Neural cell (in vitro differentiated cells): ENCODE results near the gene MBD1. TPM values are rescaled to one million over a fixed set of nuclear protein-coding genes. Genes with fewer than 3 reads are reported as not detected.

Source experiments
- H2AFZ ChIP-seq: fragments of 200-600, 300-800 bp; sonication (generic), shearing (Covaris generic); 2 replicates; pipeline ENCODE4 v1.6.0; 2014; ENCODE audit warnings: low read depth, mild to moderate bottlenecking, antibody characterized with exemption, low read length, moderate library complexity
- H3F3A ChIP-seq: fragments of 200-600 bp; shearing (Covaris generic); 2 replicates; pipeline ENCODE4 v1.6.1; 2016; ENCODE audit warnings: mild to moderate bottlenecking, moderate library complexity, mixed read lengths, antibody characterized with exemption, low read length; ENCODE audit not compliant: insufficient read depth, poor library complexity, severe bottlenecking
- H3K27ac ChIP-seq: fragments of 200-600, 300-800 bp; sonication (generic), shearing (Covaris generic); 2 replicates; pipeline ENCODE4 v1.5.1; 2014; ENCODE audit warnings: mild to moderate bottlenecking, low read length, moderate library complexity
- H3K27me3 ChIP-seq: fragments of 300-800, 200-600 bp; sonication (generic), shearing (Covaris generic); 2 replicates; pipeline ENCODE4 v1.6.0; 2014; ENCODE audit warnings: mild to moderate bottlenecking, low read depth, low read length, moderate library complexity; ENCODE audit not compliant: insufficient read depth
- H3K36me3 ChIP-seq: fragments of 300-800, 200-600 bp; sonication (generic), shearing (Covaris generic); 2 replicates; pipeline ENCODE4 v1.5.1; 2014; ENCODE audit warnings: mild to moderate bottlenecking, antibody characterized with exemption, low read length, moderate library complexity; ENCODE audit not compliant: insufficient read depth
- H3K4me2 ChIP-seq: fragments of 300-800, 200-600 bp; sonication (generic), shearing (Covaris generic); 2 replicates; pipeline ENCODE4 v1.6.0; 2014; ENCODE audit warnings: mild to moderate bottlenecking, low read length
- H3K4me3 ChIP-seq: fragments of 300-800, 200-600 bp; sonication (generic), shearing (Covaris generic); 2 replicates; pipeline ENCODE4 v1.5.1; 2014; ENCODE audit warnings: mild to moderate bottlenecking, low read length, moderate library complexity
- H3K79me2 ChIP-seq: fragments of 200-600 bp; shearing (Covaris generic); replicated peaks from 2 replicates; pipeline ENCODE4 v1.6.0; 2014; ENCODE audit warnings: mild to moderate bottlenecking, low read length, moderate library complexity; ENCODE audit not compliant: insufficient read depth
- H3K9ac ChIP-seq: fragments of 300-800, 200-600 bp; sonication (generic), shearing (Covaris generic); 2 replicates; pipeline ENCODE4 v1.6.1; 2016; ENCODE audit warnings: mild to moderate bottlenecking, low read length, mixed read lengths
- H3K9me2 ChIP-seq: fragments of 200-600 bp; shearing (Covaris generic); 2 replicates; pipeline ENCODE4 v1.6.1; 2016; ENCODE audit warnings: mild to moderate bottlenecking, low read length, mixed read lengths; ENCODE audit not compliant: insufficient read depth
- H3K9me3 ChIP-seq: fragments of 200-600, 300-800 bp; sonication (generic), shearing (Covaris generic); 2 replicates; pipeline ENCODE4 v1.6.1; 2016; ENCODE audit warnings: mild to moderate bottlenecking, mixed run types, low read length, moderate library complexity, mixed read lengths
- H4K20me1 ChIP-seq: fragments of 200-600 bp; shearing (Covaris generic); 2 replicates; pipeline ENCODE4 v1.6.1; 2016; ENCODE audit warnings: mild to moderate bottlenecking, mixed run types; ENCODE audit not compliant: insufficient read depth
- EP300 ChIP-seq: fragments of 450-650 bp; conservative IDR thresholded peaks from 2 replicates; pipeline ENCODE4 v1.6.1; 2014; ENCODE audit warnings: antibody characterized with exemption, mild to moderate bottlenecking, moderate library complexity; ENCODE audit not compliant: poor library complexity, severe bottlenecking
- EZH2 ChIP-seq: fragments of 200-600, 300-800 bp; shearing (Covaris generic), sonication (generic); IDR thresholded peaks from 2 replicates; pipeline ENCODE4 v1.6.1; 2014; ENCODE audit warnings: antibody characterized with exemption, low read length, borderline replicate concordance, mild to moderate bottlenecking; ENCODE audit not compliant: insufficient read depth, poor library complexity, severe bottlenecking
- MXI1 ChIP-seq: fragments of 450-650 bp; conservative IDR thresholded peaks from 2 replicates; pipeline ENCODE4 v1.6.1; 2014; ENCODE audit warnings: antibody characterized with exemption, mild to moderate bottlenecking; ENCODE audit not compliant: poor library complexity, severe bottlenecking
- POLR2AphosphoS5 ChIP-seq: IDR thresholded peaks from 2 replicates; pipeline ENCODE4 v1.6.1; 2012
- RAD21 ChIP-seq: fragments of 450-650 bp; conservative IDR thresholded peaks from 2 replicates; pipeline ENCODE4 v1.6.1; 2014; ENCODE audit warnings: antibody characterized with exemption, mild to moderate bottlenecking, moderate library complexity
- SMC3 ChIP-seq: fragments of 450-650 bp; conservative IDR thresholded peaks from 2 replicates; pipeline ENCODE4 v1.6.1; 2014; ENCODE audit warnings: antibody characterized with exemption, mild to moderate bottlenecking, moderate library complexity; ENCODE audit not compliant: poor library complexity
- TAF1 ChIP-seq: IDR thresholded peaks from 2 replicates; pipeline ENCODE4 v1.6.1; 2012; ENCODE audit warnings: low read depth
- polyA plus RNA-seq: library from polyadenylated mRNA; depleted of rRNA; stranded (reverse); fragments of >200 nt; gene quantifications from 2 replicates; pipeline ENCODE4 v1.2.3, GENCODE V29; 2014
- TF ChIP-seq, protein P1 (sequence below): IDR thresholded peaks from 2 replicates; pipeline ENCODE4 v1.6.1; 2012; ENCODE audit warnings: borderline replicate concordance
- TF ChIP-seq, protein P2 (sequence below): fragments of 450-650 bp; IDR thresholded peaks from 2 replicates; pipeline ENCODE4 v1.5.1; 2014; ENCODE audit warnings: antibody characterized with exemption, mild to moderate bottlenecking, moderate library complexity; ENCODE audit not compliant: poor library complexity, severe bottlenecking

Gene MBD1
- polyA plus RNA-seq, 1 donor from 2014 or later: 106 TPM

DNA sequence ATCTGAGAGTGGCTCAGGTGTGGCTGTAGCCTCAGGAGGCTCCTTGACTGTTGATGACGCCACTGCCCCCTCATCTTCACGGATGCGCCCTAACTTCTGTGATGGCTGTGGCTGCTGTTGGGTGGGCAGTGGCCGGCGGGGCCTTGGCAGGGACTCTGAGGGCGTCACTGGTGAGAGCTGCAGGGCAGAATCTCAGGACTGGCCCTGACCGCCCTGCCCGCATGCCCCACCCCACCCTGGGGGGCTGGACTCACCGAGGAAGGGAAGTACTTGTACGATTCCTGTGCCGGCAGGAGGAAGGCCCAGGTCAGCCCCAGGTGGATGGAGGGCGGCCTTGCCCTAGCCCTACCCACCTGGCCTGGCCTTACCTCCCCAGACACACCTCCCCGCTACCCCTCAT lies 3.7 kb upstream of the MBD1 start:
- Histone ChIP-seq H3K4me2 (no peak overlapping the region), H3K27ac (no peak overlapping the region), H3K9me3 (no peaks in the 10 kb centered on the region), H3K4me3 (no peak overlapping the region), H2AFZ (no peak overlapping the region), H3K9me2 (peaks cover 4% of the 10 kb centered on the region), H3K27me3 (no peaks in the 10 kb centered on the region), H4K20me1 (no peaks in the 10 kb centered on the region), H3K36me3 (no peaks in the 10 kb centered on the region), H3F3A (no peaks in the 10 kb centered on the region), H3K9ac (no peak overlapping the region), H3K79me2 (peaks cover 8% of the 10 kb centered on the region)
- no peak for TF ChIP-seq TAF1
- TF ChIP-seq, protein P1, sequence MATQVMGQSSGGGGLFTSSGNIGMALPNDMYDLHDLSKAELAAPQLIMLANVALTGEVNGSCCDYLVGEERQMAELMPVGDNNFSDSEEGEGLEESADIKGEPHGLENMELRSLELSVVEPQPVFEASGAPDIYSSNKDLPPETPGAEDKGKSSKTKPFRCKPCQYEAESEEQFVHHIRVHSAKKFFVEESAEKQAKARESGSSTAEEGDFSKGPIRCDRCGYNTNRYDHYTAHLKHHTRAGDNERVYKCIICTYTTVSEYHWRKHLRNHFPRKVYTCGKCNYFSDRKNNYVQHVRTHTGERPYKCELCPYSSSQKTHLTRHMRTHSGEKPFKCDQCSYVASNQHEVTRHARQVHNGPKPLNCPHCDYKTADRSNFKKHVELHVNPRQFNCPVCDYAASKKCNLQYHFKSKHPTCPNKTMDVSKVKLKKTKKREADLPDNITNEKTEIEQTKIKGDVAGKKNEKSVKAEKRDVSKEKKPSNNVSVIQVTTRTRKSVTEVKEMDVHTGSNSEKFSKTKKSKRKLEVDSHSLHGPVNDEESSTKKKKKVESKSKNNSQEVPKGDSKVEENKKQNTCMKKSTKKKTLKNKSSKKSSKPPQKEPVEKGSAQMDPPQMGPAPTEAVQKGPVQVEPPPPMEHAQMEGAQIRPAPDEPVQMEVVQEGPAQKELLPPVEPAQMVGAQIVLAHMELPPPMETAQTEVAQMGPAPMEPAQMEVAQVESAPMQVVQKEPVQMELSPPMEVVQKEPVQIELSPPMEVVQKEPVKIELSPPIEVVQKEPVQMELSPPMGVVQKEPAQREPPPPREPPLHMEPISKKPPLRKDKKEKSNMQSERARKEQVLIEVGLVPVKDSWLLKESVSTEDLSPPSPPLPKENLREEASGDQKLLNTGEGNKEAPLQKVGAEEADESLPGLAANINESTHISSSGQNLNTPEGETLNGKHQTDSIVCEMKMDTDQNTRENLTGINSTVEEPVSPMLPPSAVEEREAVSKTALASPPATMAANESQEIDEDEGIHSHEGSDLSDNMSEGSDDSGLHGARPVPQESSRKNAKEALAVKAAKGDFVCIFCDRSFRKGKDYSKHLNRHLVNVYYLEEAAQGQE: no peak
- no peak for TF ChIP-seq POLR2AphosphoS5
- no peak for TF ChIP-seq RAD21
- TF ChIP-seq, protein P2, sequence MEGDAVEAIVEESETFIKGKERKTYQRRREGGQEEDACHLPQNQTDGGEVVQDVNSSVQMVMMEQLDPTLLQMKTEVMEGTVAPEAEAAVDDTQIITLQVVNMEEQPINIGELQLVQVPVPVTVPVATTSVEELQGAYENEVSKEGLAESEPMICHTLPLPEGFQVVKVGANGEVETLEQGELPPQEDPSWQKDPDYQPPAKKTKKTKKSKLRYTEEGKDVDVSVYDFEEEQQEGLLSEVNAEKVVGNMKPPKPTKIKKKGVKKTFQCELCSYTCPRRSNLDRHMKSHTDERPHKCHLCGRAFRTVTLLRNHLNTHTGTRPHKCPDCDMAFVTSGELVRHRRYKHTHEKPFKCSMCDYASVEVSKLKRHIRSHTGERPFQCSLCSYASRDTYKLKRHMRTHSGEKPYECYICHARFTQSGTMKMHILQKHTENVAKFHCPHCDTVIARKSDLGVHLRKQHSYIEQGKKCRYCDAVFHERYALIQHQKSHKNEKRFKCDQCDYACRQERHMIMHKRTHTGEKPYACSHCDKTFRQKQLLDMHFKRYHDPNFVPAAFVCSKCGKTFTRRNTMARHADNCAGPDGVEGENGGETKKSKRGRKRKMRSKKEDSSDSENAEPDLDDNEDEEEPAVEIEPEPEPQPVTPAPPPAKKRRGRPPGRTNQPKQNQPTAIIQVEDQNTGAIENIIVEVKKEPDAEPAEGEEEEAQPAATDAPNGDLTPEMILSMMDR: no peak
- no peak for TF ChIP-seq EZH2
- TF ChIP-seq EP300: no peak
- TF ChIP-seq MXI1: no peak
- TF ChIP-seq SMC3: no peak

DNA sequence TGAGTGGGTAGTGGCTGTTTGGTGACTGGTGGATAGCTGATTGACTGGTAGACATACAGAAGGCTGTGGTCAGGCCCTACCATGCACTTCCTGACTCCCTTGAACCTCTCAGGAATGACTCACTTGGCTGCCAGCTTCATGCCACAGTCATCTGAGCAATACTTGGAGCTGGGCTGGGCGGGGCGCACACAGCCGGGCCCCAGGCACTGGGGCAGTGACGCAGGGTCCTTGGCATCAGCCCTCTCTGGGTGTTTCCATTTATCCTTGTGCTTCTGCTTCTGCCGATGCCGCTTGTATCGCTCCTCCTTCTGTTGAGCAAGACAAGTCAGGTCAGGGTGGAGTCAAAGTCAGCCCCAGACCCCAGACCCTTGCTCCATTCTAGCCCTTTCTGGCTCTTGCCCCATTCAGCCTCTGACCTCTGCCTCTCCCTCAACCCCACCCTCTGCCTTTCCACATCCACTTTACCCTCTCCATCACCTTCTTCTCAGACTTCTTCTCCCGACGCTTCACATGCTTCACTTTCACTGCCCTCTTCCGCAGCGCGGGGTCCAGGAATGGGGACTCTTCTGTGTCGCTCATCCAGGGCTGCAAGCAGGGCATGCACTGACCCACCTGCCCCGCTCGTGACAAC lies 3.0 kb upstream of the MBD1 start:
- Histone ChIP-seq H3K9me2 (peaks cover 4% of the 10 kb centered on the region), H3K9me3 (no peaks in the 10 kb centered on the region), H3K9ac (no peak overlapping the region), H3F3A (no peaks in the 10 kb centered on the region), H2AFZ (no peak overlapping the region), H3K27me3 (no peaks in the 10 kb centered on the region), H3K36me3 (no peaks in the 10 kb centered on the region), H3K27ac (no peak overlapping the region), H3K4me2 (no peak overlapping the region), H4K20me1 (no peaks in the 10 kb centered on the region), H3K79me2 (peaks cover 15% of the 10 kb centered on the region), H3K4me3 (no peak overlapping the region)
- TF ChIP-seq EZH2: no peak
- no peak for TF ChIP-seq MXI1
- no peak for TF ChIP-seq EP300
- TF ChIP-seq SMC3: no peak
- TF ChIP-seq RAD21: no peak
- TF ChIP-seq, protein P2: no peak
- TF ChIP-seq TAF1: no peak
- TF ChIP-seq, protein P1: no peak
- TF ChIP-seq POLR2AphosphoS5: no peak
